Heart left ventricle (tissue), 16 donors: ENCODE data around the gene ACVRL1. TPM values are rescaled to one million over a fixed set of nuclear protein-coding genes. Genes with fewer than 3 reads are reported as not detected.

ENCODE experiments used
- ATAC-seq, 4 donors: fragments of 200-7000 bp; cut with Tn5 transposase; one replicate each; pipeline ENCODE4 v1.9.1; 2020 to 2022; ENCODE audit warnings: moderate library complexity in 4 of 4, mild to moderate bottlenecking in 3 of 4, moderate number of reproducible peaks in 1 of 4
- DNase-seq, 5 donors: peaks; one replicate each; pipeline ENCODE4 v3.0.0-alpha.2; 2020
- H3K27ac ChIP-seq, 12 donors: fragments of 200-600 bp; sonication (generic) in 4 of 12; one replicate each; pipeline versions ENCODE4 v1.5.0 to v1.8.0; 2016 to 2022; ENCODE audit warnings: mild to moderate bottlenecking in 2 of 12
- H3K27me3 ChIP-seq, 9 donors: fragments of 200-600 bp; sonication (generic) in 2 of 9; one replicate each; pipeline versions ENCODE4 v1.5.1 to v1.8.0; 2016 to 2022; ENCODE audit warnings: mild to moderate bottlenecking in 3 of 9
- H3K36me3 ChIP-seq, 9 donors: fragments of 200-600 bp; sonication (generic) in 2 of 9; one replicate each; pipeline versions ENCODE4 v1.5.0 to v1.8.0; 2018 to 2022; ENCODE audit warnings: mild to moderate bottlenecking in 2 of 9
- H3K4me1 ChIP-seq, 12 donors: fragments of 200-600 bp; sonication (generic) in 4 of 12; one replicate each; pipeline versions ENCODE4 v1.5.0 to v1.8.0; 2016 to 2022; ENCODE audit warnings: mild to moderate bottlenecking in 3 of 12
- H3K4me3 ChIP-seq, 12 donors: fragments of 200-600 bp; sonication (generic) in 4 of 12; one replicate each; pipeline versions ENCODE4 v1.5.0 to v1.8.0; 2017 to 2022; ENCODE audit warnings: mild to moderate bottlenecking in 9 of 12, moderate library complexity in 4 of 12
- H3K9me3 ChIP-seq, 12 donors: fragments of 200-600 bp; sonication (generic) in 4 of 12; one replicate each; pipeline versions ENCODE4 v1.5.0 to v1.8.0; 2016 to 2022; ENCODE audit warnings: mild to moderate bottlenecking in 1 of 12
- CTCF ChIP-seq, 12 donors: fragments of 200-600 bp; sonication (generic) in 4 of 12; IDR thresholded peaks; one replicate each; pipeline versions ENCODE4 v1.5.0 to v1.8.0; 2018 to 2022; ENCODE audit warnings: antibody characterized with exemption in 12 of 12, mild to moderate bottlenecking in 5 of 12
- POLR2A ChIP-seq, 2 donors: fragments of 450-650 bp; IDR thresholded peaks; one replicate each; pipeline ENCODE4 v1.6.1; 2017; ENCODE audit warnings: antibody characterized with exemption in 2 of 2, mild to moderate bottlenecking in 2 of 2, moderate library complexity in 2 of 2
- WGBS, 4 donors: extraction: QIAGEN DNeasy Blood & Tissue Kit in 2 of 4; methylation state at CpG; one replicate each; pipeline versions ENCODE4 v1.1.5 to v1.1.7; 2013 to 2018; 5-methylcytosine and 5-hydroxymethylcytosine counted together
- intact Hi-C, 10 donors: fragments of 100-400 bp; cut with DNase I; formaldehyde crosslinking; loops; one replicate each; pipeline versions ENCODE4 v1.11.1 to v1.14.2; 2022
- polyA plus RNA-seq, 2 donors: library from polyadenylated mRNA; stranded (reverse); fragments of 200-250 nt; gene quantifications; one replicate each; pipeline ENCODE4 v1.2.3, GENCODE V29; 2013
- total RNA-seq, 9 donors: library from RNA; depleted of rRNA in 2 of 9; stranded (reverse); fragments of >200 nt in 2 of 9; fragmentation: NEBNext Ultra II Directional in 3 of 9; extraction: Animal tissue kit (Norgen Biotek cat#: 25700) in 3 of 9; gene quantifications; one replicate each; pipeline versions ENCODE4 v1.1.0 to v1.2.4, GENCODE V29; 2016 to 2023
- donor health status: ischemic (EF 13 %, LVEDD 7.1; RV severe dilation, severe dysfunction).
- donor health status: healthy with polysubstance abuse.
- donor health status: DM: no; HTN: yes; CAD: no.
- donor health status: DM: no; HTN: no; CAD: no.
- donor health status: ischemic (EF 25% LVEDD 6.9; RV normal size, moderate dysfunction).
- donor health status: ischemic (EF 25% LVEDD 5.7; RV mildly dilated, moderate dysfunction).
- donor health status: healthy.
- donor health status: DM: yes; HTN: yes; CAD: no.
- donor health status: ischemic (EF 35%, LVEDD 5.7; RV mildly dilated, moderate dysfunction).
- donor health status: nonischemic (EF 11% LVEDD 7.7; RV severe dilation, severe dysfunction).
- donor health status: DM: yes; HTN: yes; CAD: no.
- donor health status: PGD.
- donor health status: ischemic (EF 29% LVEDD 5.4; RV normal size, mild dysfunction).
- donor health status: nonischemic (EF 23%, LVEDD 6.1; RV moderate dilation, normal function).

The ACVRL1 gene
- total and polyA plus RNA-seq, 11 donors: 20.5 to 116 (median 33.4) TPM

DNA sequence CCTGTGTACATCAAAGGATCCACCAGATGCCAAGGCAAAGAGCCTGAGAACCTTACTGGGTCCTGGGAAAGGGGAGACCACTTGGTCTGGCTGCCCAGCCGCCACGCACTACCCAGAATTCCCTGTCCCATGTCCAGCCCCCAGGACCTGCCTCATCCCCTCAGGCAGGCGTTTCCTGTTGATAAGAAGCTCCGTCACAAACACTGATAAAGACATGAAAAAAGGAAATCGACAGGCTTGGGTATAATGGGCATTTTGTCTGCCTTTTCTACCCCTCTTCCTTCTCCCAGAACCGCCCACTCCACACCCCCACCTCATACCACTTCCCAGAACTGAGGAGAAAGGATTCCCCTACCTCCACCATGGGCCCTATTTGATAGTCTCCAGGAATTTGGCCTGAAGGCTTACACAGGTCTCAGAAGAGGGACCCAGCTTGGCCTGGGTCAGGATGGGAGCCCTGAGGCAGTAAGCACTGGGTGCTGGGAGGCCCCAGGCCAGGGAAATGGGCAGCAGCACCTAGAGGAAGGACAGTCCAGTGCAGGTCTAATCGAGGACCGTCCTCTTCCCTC lies 18.8 kb downstream of the ACVRL1 start:
- H3K27me3 ChIP-seq: no peaks in the 10 kb centered on the region

DNA sequence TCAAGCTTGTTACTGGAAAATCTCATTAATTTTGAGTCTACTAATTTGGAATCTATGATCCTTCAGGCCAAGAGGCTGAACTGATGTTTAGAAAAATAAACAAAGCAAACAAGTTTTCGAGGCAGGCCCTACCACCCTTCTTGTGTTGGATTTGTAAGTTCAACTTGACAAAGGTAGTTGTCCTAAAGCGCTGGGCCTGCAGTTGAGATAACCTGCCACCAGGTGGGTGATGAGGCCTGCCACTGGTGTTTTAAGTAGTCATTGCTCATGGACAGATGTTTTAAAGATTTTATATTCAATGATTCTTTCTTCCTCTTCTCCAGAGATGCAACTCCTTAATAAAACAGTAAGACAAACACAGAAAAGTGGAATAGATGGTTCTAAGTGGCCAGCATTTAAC lies 19.4 kb downstream of the ACVRL1 start:
- intact Hi-C loops: loop anchor here in 3 of 10 donors (2.0 to 10.0 kb wide), 4 partner anchors 34 to 54 kb away; no protein-coding TSS in a partner anchor
- H3K27ac ChIP-seq: peak overlapping the region in 11 of 12 donors; percentile 22 to 81 (median 66)
- peak in 1 of 5 donors; percentile 29 for DNase-seq
- TF ChIP-seq CTCF (IDR thresholded peaks at IDR 0.05) (peak in 9 of 12 donors; percentile 12 to 37 (median 28)), POLR2A (IDR thresholded peaks at IDR 0.05) (no peak)
- H3K4me1 ChIP-seq: peaks cover 0 to 45% (median 28%) of the 10 kb centered on the region in 12 donors
- WGBS, 4 donors: 94 to 99% (median 97%) methylated on average over 2 of the region's 2 CpGs
- no peaks in the 10 kb centered on the region for H3K27me3 ChIP-seq
- no peaks in the 10 kb centered on the region for H3K36me3 ChIP-seq
- H3K4me3 ChIP-seq: no peak overlapping the region
- ATAC-seq: no peak
- H3K9me3 ChIP-seq: no peaks in the 10 kb centered on the region

More for the DNA sequence above, 18.8 kb downstream of the ACVRL1 start:
- intact Hi-C loops: loop anchor here in 3 of 10 donors (2.0 to 10.0 kb wide), 4 partner anchors 34 to 55 kb away; no protein-coding TSS in a partner anchor
- no peak overlapping the region for H3K4me3 ChIP-seq
- peaks cover 0 to 2% (median 0%) of the 10 kb centered on the region in 9 donors for H3K36me3 ChIP-seq
- H3K27ac ChIP-seq: peak overlapping the region; percentile 10 to 81 (median 59)
- WGBS, 4 donors: 48 to 54% (median 52%) methylated on average over 8 of the region's 8 CpGs
- peak in 1 of 5 donors; percentile 55 for DNase-seq
- peaks cover 0 to 47% (median 28%) of the 10 kb centered on the region in 12 donors for H3K4me1 ChIP-seq
- no peaks in the 10 kb centered on the region for H3K9me3 ChIP-seq
- peak in 3 of 4 donors; percentile 3 to 68 (median 39) for ATAC-seq
- TF ChIP-seq CTCF (IDR thresholded peaks at IDR 0.05) (no peak), POLR2A (IDR thresholded peaks at IDR 0.05) (no peak)

DNA sequence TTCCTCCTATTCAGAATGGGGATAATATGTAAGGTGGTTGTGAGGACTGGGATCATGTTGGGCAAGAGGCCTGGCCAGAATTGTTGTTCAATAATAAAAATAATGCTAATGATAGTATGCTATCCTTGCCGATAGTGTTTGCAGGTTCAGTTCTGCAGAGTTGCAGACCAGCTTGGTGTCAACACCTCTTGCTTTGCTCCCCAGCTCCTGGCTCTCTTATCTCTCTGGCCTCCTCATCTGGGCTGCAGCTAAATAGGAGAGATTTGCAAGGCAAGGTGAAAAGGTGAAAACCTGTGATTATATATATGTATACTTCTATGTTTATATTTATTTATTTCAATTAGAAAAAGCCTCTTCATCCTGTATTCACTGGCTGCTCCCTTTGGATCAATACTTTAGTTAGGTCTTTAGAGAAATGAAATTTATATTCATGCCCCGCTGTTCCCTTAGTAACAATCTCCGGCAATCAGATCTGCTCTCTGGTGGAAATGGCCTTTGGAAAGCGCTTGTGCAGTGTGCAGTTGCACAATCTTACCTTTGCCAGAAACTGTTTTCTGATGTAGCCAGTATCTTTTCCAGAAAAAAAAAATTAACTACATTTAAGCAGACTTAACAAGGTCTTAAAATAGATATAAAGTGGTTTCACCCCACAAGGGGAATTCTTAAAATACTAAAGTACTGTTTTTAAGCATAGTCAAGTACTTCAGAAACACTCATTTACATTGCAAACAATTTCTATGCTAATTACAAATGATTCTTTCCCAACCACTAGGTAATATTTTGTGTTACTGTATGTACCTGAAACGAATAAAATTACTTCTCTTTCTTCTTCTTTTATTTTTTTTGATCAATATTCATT lies 25.1 kb downstream of the ACVRL1 start:
- Histone ChIP-seq H3K9me3 (no peaks in the 10 kb centered on the region), H3K27me3 (no peaks in the 10 kb centered on the region), H3K36me3 (no peaks in the 10 kb centered on the region), H3K4me3 (no peak overlapping the region), H3K4me1 (peaks cover 0 to 8% (median 0%) of the 10 kb centered on the region in 12 donors), H3K27ac (no peak overlapping the region)
- no peak for TF ChIP-seq POLR2A (IDR thresholded peaks at IDR 0.05)
- TF ChIP-seq CTCF (IDR thresholded peaks at IDR 0.05): no peak
- no peak for DNase-seq
- intact Hi-C loops: no loop called here
- no peak for ATAC-seq
- 53 to 62% (median 57%) methylated on average over 5 of the region's 5 CpGs for WGBS, 4 donors

DNA sequence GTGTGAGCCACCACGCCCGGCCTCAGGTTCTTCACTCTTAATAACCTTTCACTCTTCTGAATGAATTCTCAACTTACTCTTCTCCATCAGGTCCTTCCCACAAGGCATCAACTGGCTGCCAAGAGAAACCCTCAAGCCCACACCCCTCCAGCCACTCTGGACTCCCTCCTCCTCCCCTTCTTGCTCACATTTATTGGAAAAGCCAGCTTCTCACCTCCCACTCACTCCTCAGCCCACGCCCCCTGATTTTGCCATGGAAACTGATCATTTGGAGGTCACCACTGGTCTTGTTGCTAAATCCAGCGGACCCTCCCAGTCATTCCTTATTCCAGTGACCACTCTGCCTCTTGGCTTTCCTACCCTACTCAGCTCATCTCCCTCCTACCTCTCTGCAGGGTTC lies 26.8 kb downstream of the ACVRL1 start:
- intact Hi-C loops: no loop called here
- 93 to 99% (median 95%) methylated on average over 4 of the region's 4 CpGs for WGBS, 4 donors
- no peak for TF ChIP-seq POLR2A (IDR thresholded peaks at IDR 0.05)
- no peak for TF ChIP-seq CTCF (IDR thresholded peaks at IDR 0.05)
- DNase-seq (no peak), ATAC-seq (no peak)
- H3K36me3 ChIP-seq: no peaks in the 10 kb centered on the region
- peaks cover 0 to 8% (median 0%) of the 10 kb centered on the region in 12 donors for H3K4me1 ChIP-seq
- no peak overlapping the region for H3K27ac ChIP-seq
- H3K27me3 ChIP-seq: no peaks in the 10 kb centered on the region
- H3K9me3 ChIP-seq: no peaks in the 10 kb centered on the region
- H3K4me3 ChIP-seq: no peak overlapping the region
